Smooth muscle cell (in vitro differentiated cells): Measurements from ENCODE around the gene CMSS1. TPM values are rescaled to one million over a fixed set of nuclear protein-coding genes. Genes with fewer than 3 reads are reported as not detected.

ENCODE experiments used
- DNase-seq: peaks from one replicate; lab custom pipeline; 2025; ENCODE audit not compliant: unreplicated experiment; lab: John Stamatoyannopoulos, UW
- H2AFZ ChIP-seq: fragments of 200-600 bp; sonication (generic); 2 replicates; pipeline ENCODE4 v1.6.0; 2016; ENCODE audit warnings: antibody characterized with exemption, low read depth, mild to moderate bottlenecking
- H3F3A ChIP-seq: fragments of 200-600 bp; sonication (generic); 2 replicates; pipeline ENCODE4 v1.6.0; 2017; ENCODE audit warnings: antibody characterized with exemption, low read depth
- H3K27ac ChIP-seq: fragments of 200-600 bp; sonication (generic); 2 replicates; pipeline ENCODE4 v1.5.1; 2016; ENCODE audit warnings: low read depth, mild to moderate bottlenecking
- H3K27me3 ChIP-seq: fragments of 200-600 bp; sonication (generic); 2 replicates; pipeline ENCODE4 v1.6.1; 2016; ENCODE audit warnings: low read depth, mild to moderate bottlenecking
- H3K36me3 ChIP-seq: fragments of 200-600 bp; sonication (generic); 2 replicates; pipeline ENCODE4 v1.5.1; 2016; ENCODE audit warnings: low read depth
- H3K4me1 ChIP-seq: fragments of 200-600 bp; sonication (generic); 2 replicates; pipeline ENCODE4 v1.5.1; 2016; ENCODE audit warnings: low read depth
- H3K4me2 ChIP-seq: fragments of 200-600 bp; sonication (generic); 2 replicates; pipeline ENCODE4 v1.6.0; 2016; ENCODE audit warnings: mild to moderate bottlenecking
- H3K4me3 ChIP-seq: fragments of 200-600 bp; sonication (generic); 2 replicates; pipeline ENCODE4 v1.5.1; 2016; ENCODE audit warnings: mild to moderate bottlenecking
- H3K79me2 ChIP-seq: fragments of 200-600 bp; sonication (generic); 2 replicates; pipeline ENCODE4 v1.6.0; 2016; ENCODE audit warnings: low read depth, mild to moderate bottlenecking
- H3K9ac ChIP-seq: fragments of 200-600 bp; sonication (generic); 2 replicates; pipeline ENCODE4 v1.6.0; 2016; ENCODE audit warnings: low read depth
- H3K9me3 ChIP-seq: fragments of 200-600 bp; sonication (generic); replicated peaks from 2 replicates; pipeline ENCODE4 v1.5.1; 2016; ENCODE audit warnings: low read depth
- H4K20me1 ChIP-seq: fragments of 200-600 bp; sonication (generic); 2 replicates; pipeline ENCODE4 v1.6.0; 2016; ENCODE audit warnings: low read depth
- WGBS: methylation state at CpG from one replicate; pipeline ENCODE4 v1.1.7; 2016; ENCODE audit warnings: low lambda C conversion rate; 5-methylcytosine and 5-hydroxymethylcytosine counted together
- polyA plus RNA-seq: library from polyadenylated mRNA; unstranded; fragments of >200 nt; fragmentation: Nextera tagmentation; extraction: Ambion mirVana; gene quantifications from 2 replicates; pipeline ENCODE4 v1.2.1, GENCODE V29; 2016
- total RNA-seq: library from RNA; depleted of rRNA; stranded (reverse); fragments of >200 nt; gene quantifications from 2 replicates; pipeline ENCODE4 v1.2.3, GENCODE V29; 2014
- TF ChIP-seq, protein P1 (sequence below): fragments of 200-600 bp; sonication (generic); IDR thresholded peaks from 2 replicates; pipeline ENCODE4 v1.5.1; 2017; ENCODE audit warnings: borderline replicate concordance, mild to moderate bottlenecking, antibody characterized with exemption; ENCODE audit not compliant: insufficient read depth, poor library complexity, severe bottlenecking

The CMSS1 gene
- total and polyA plus RNA-seq, 2 experiments from 2014 or later, result 19.2 to 24.1 TPM

DNA sequence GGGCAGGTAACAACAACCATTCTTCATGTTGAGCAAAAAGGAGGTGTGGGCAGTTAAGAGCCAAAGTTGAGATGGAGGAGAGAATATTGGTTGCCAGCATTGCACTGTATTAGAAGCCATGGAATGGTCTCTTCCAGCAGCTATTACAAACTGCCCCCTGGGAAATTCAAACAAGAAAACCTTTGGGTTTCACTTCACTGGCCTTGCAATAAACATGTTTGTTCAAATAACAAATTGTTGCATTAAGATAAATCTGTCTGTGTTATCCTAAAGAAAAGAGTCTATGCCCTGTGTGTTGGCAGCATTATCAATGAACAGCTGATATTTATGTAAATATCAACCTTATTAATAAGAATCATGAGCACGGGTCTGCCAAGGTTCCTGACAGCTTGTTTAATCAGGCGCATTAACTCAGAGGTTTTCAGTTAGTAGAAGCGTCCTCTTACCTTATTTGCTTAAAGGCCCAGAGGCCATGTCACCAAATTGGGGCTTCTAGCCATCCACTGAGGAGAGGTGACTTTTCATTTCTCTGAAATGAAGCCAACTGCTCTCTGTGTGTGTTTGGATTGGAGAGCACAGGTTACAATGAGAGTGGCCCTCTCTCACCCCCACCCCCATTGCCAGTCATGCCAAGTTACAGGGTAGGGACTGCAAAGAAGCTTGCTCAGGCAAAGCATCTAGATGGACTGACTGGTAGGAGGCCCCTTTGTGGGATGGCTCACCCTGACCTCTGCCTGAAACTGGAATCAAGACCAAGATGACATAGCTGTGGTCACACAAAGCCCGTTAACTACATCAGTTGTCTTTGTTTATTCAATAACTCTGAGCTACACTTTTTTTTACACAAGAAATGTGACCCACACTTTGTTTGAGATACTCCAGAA lies 286.1 kb downstream of the CMSS1 start:
- Histone ChIP-seq H3K36me3 (no peaks in the 10 kb centered on the region), H3K79me2 (no peaks in the 10 kb centered on the region), H3K9me3 (no peaks in the 10 kb centered on the region), H3K27me3 (no peaks in the 10 kb centered on the region), H4K20me1 (no peaks in the 10 kb centered on the region), H3K27ac (peak overlapping the region; percentile 57), H3K4me3 (no peak overlapping the region), H3K4me1 (peaks cover 29% of the 10 kb centered on the region), H3F3A (peaks cover 12% of the 10 kb centered on the region), H3K4me2 (peak overlapping the region; percentile 55), H3K9ac (no peak overlapping the region), H2AFZ (no peak overlapping the region)
- DNase-seq, result no peak
- WGBS, result 69% methylated on average over 4 of the region's 4 CpGs
- TF ChIP-seq, protein P1, sequence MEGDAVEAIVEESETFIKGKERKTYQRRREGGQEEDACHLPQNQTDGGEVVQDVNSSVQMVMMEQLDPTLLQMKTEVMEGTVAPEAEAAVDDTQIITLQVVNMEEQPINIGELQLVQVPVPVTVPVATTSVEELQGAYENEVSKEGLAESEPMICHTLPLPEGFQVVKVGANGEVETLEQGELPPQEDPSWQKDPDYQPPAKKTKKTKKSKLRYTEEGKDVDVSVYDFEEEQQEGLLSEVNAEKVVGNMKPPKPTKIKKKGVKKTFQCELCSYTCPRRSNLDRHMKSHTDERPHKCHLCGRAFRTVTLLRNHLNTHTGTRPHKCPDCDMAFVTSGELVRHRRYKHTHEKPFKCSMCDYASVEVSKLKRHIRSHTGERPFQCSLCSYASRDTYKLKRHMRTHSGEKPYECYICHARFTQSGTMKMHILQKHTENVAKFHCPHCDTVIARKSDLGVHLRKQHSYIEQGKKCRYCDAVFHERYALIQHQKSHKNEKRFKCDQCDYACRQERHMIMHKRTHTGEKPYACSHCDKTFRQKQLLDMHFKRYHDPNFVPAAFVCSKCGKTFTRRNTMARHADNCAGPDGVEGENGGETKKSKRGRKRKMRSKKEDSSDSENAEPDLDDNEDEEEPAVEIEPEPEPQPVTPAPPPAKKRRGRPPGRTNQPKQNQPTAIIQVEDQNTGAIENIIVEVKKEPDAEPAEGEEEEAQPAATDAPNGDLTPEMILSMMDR, result no peak

GRCh38 chr3:100104442-100104798 lies 286.8 kb downstream of the CMSS1 start:
- Histone ChIP-seq H3K4me3 (no peak overlapping the region), H3F3A (peaks cover 10% of the 10 kb centered on the region), H4K20me1 (no peaks in the 10 kb centered on the region), H3K9ac (no peak overlapping the region), H3K79me2 (no peaks in the 10 kb centered on the region), H3K27ac (peak overlapping the region; percentile 57), H3K9me3 (no peaks in the 10 kb centered on the region), H3K27me3 (no peaks in the 10 kb centered on the region), H2AFZ (no peak overlapping the region), H3K36me3 (no peaks in the 10 kb centered on the region), H3K4me2 (peak overlapping the region; percentile 55), H3K4me1 (peaks cover 23% of the 10 kb centered on the region)
- TF ChIP-seq, protein P1, result no peak
- no peak for DNase-seq
- WGBS, result 41% methylated on average over 2 of the region's 2 CpGs

- Histone ChIP-seq H3K36me3 (no peaks in the 10 kb centered on the region), H3F3A (peaks cover 10% of the 10 kb centered on the region), H2AFZ (no peak overlapping the region), H3K79me2 (no peaks in the 10 kb centered on the region), H3K27ac (peak overlapping the region; percentile 57), H3K27me3 (no peaks in the 10 kb centered on the region), H3K4me1 (peaks cover 20% of the 10 kb centered on the region), H3K4me3 (no peak overlapping the region), H3K9me3 (no peaks in the 10 kb centered on the region), H3K9ac (no peak overlapping the region), H3K4me2 (peak overlapping the region; percentile 55), H4K20me1 (no peaks in the 10 kb centered on the region)
- DNase-seq, result no peak
- TF ChIP-seq, protein P1, result no peak
These were observed 287.3 kb downstream of the CMSS1 start for GRCh38 chr3:100104817-100105413.
